IMR-90 (cell line): ENCODE data around the gene PRL.

Source experiments
- CTCF ChIP-seq: conservative IDR thresholded peaks from 2 replicates; pipeline ENCODE4 v1.5.1; 2012; ENCODE audit warnings: mild to moderate bottlenecking, low read depth, low read length, improper control_type of control experiment
- MXI1 ChIP-seq: IDR thresholded peaks from 2 replicates; pipeline ENCODE4 v1.6.1; 2012; ENCODE audit warnings: low read depth, mild to moderate bottlenecking, low read length, moderate library complexity, borderline replicate concordance
- POLR2A ChIP-seq: IDR thresholded peaks from 2 replicates; pipeline ENCODE4 v1.6.1; 2012; ENCODE audit warnings: mild to moderate bottlenecking, low read depth, low read length

DNA sequence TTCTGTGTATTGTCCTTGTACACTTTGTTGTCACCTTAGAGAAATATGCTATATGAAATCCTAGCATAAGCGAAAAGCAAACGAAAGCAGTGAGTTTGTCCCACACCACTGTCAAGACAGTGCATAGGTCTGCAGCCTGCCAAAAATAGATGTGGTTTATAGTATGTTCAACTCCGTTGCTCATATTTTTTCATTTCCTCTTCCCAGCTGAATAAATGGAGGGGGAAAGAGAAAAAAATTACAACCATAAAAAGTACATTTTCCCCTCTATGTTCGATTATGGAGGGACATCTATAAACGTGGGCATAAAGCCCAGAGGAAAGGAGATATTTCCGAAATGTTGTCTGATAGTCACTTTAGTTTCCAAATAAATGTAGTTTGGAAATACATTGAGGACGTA lies 25.8 kb downstream of the PRL start:
- TF ChIP-seq CTCF, result no peak
- no peak for TF ChIP-seq POLR2A
- no peak for TF ChIP-seq MXI1
